Osteoblast (primary cell): ENCODE data around the gene PPP1R3G. TPM values are rescaled to one million over a fixed set of nuclear protein-coding genes. Genes with fewer than 3 reads are reported as not detected.

ENCODE experiments used
- DNase-seq: peaks from one replicate; pipeline ENCODE4 v3.0.0; 2011; ENCODE audit warnings: low spot score, mixed read lengths; ENCODE audit not compliant: insufficient read length; ENCODE audit errors: missing footprints
- H2AFZ ChIP-seq: 2 replicates; pipeline ENCODE4 v1.6.0; 2011; ENCODE audit warnings: mild to moderate bottlenecking, low read length
- H3K27ac ChIP-seq: 2 replicates; pipeline ENCODE4 v1.5.1; 2011; ENCODE audit warnings: mild to moderate bottlenecking, low read depth, low read length, moderate library complexity
- H3K27me3 ChIP-seq: 2 replicates; pipeline ENCODE4 v1.6.0; 2012; ENCODE audit warnings: mild to moderate bottlenecking, control low read depth, inconsistent platforms, low read length, moderate library complexity; ENCODE audit not compliant: insufficient read depth
- H3K36me3 ChIP-seq: 2 replicates; pipeline ENCODE4 v1.5.1; 2011; ENCODE audit warnings: mild to moderate bottlenecking, low read length, control low read depth, moderate library complexity; ENCODE audit not compliant: insufficient read depth
- H3K4me1 ChIP-seq: 2 replicates; pipeline ENCODE4 v1.5.1; 2011; ENCODE audit warnings: mild to moderate bottlenecking, low read length, control low read depth, moderate library complexity; ENCODE audit not compliant: insufficient read depth
- H3K4me2 ChIP-seq: 2 replicates; pipeline ENCODE4 v1.6.0; 2011; ENCODE audit warnings: mild to moderate bottlenecking, low read length; ENCODE audit not compliant: insufficient read depth
- H3K4me3 ChIP-seq: fragments of 200-600 bp; sonication (generic); 3 replicates; pipeline ENCODE4 v1.5.1; 2012; ENCODE audit warnings: mild to moderate bottlenecking, low read length, inconsistent platforms; ENCODE audit not compliant: insufficient read depth
- H3K79me2 ChIP-seq: 2 replicates; pipeline ENCODE4 v1.6.0; 2012; ENCODE audit warnings: mild to moderate bottlenecking, low read length, control low read depth, inconsistent platforms; ENCODE audit not compliant: insufficient read depth
- H3K9me3 ChIP-seq: 2 replicates; pipeline ENCODE4 v1.5.1; 2011; ENCODE audit warnings: low read depth, low read length, control low read depth
- H4K20me1 ChIP-seq: 2 replicates; pipeline ENCODE4 v1.6.0; 2012; ENCODE audit warnings: mild to moderate bottlenecking, low read length, control low read depth; ENCODE audit not compliant: insufficient read depth
- total RNA-seq: library from RNA; depleted of rRNA; stranded (reverse); fragments of >200 nt; gene quantifications from 2 replicates; pipeline ENCODE4 v1.2.3, GENCODE V29; 2012
- TF ChIP-seq, protein P1 (sequence below): IDR thresholded peaks from 2 replicates; pipeline ENCODE4 v1.5.1; 2011; ENCODE audit warnings: mild to moderate bottlenecking, low read depth, low read length, moderate library complexity; ENCODE audit errors: extremely low read depth

PPP1R3G gene
- total RNA-seq, 1 donor = 3.3 TPM

DNA sequence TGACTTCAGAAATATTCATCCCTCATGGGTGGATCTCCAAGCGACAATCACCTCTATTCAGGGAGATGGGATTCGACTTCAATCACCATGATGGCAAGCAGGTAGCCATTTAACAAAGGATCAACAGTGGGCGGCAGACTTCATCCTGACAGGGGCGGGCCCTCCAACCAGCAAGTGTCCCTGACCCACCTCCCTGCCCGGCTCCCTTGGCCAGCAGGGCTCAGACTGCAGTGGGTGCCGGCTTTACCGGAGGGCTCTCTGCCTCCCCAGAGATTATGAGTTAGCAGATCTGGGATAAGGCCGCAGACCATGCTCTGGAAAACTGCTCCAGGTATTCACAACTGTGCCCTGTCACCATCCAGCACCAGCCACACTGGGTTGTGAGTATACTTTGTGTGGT, 39.4 kb downstream of the PPP1R3G start:
- Histone ChIP-seq H3K4me1 (peaks cover 23% of the 10 kb centered on the region), H3K9me3 (no peaks in the 10 kb centered on the region), H3K4me3 (no peak overlapping the region), H3K79me2 (no peaks in the 10 kb centered on the region), H2AFZ (no peak overlapping the region), H4K20me1 (peaks cover 6% of the 10 kb centered on the region), H3K27me3 (no peaks in the 10 kb centered on the region), H3K4me2 (no peak overlapping the region), H3K36me3 (no peaks in the 10 kb centered on the region), H3K27ac (no peak overlapping the region)
- no peak for DNase-seq
- TF ChIP-seq, protein P1, sequence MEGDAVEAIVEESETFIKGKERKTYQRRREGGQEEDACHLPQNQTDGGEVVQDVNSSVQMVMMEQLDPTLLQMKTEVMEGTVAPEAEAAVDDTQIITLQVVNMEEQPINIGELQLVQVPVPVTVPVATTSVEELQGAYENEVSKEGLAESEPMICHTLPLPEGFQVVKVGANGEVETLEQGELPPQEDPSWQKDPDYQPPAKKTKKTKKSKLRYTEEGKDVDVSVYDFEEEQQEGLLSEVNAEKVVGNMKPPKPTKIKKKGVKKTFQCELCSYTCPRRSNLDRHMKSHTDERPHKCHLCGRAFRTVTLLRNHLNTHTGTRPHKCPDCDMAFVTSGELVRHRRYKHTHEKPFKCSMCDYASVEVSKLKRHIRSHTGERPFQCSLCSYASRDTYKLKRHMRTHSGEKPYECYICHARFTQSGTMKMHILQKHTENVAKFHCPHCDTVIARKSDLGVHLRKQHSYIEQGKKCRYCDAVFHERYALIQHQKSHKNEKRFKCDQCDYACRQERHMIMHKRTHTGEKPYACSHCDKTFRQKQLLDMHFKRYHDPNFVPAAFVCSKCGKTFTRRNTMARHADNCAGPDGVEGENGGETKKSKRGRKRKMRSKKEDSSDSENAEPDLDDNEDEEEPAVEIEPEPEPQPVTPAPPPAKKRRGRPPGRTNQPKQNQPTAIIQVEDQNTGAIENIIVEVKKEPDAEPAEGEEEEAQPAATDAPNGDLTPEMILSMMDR = no peak

DNA sequence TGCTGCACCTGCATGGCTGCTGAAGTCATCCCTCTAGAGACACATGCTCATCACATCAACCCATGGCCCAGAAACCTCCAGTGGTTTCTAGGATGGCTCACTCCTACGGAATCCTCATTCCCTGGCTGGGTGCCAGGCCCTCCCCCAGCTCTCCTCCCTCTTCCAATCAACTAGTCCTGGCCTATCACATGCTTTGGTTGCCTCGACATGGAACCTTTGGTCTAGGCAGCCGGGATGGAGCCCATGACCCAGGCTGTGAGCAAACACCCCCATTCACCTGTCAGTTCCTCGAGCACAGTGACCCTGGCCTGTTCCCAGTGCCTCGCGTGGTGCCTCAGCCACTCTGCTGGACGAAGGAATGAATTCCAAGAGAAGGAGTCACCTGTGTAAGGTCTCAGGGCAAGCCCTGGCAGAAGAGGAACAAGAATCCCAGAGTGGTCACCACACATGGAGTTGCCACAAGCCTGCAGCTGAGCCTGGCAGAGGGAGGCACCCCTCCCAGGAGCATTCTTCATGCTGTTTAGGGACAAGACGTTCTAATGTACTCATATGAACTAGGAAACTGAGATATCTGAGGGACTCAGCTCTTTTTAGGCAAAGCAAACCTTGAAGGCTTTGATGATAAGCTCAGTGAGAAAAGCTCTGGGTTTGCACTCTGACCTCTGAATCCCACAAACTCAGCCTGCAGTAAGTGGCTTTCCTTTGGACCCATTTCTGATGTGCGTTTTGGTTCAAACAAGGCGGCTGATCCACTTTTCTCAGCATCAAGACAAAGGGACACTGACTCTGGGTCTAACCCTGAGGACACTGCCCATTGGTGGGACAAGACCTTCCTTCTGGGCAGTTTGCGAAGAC, 40.2 kb downstream of the PPP1R3G start:
- Histone ChIP-seq H3K9me3 (no peaks in the 10 kb centered on the region), H3K4me2 (peak overlapping the region; percentile 0), H3K27ac (peak overlapping the region; percentile 44), H3K4me1 (peaks cover 23% of the 10 kb centered on the region), H2AFZ (no peak overlapping the region), H3K36me3 (no peaks in the 10 kb centered on the region), H3K79me2 (no peaks in the 10 kb centered on the region), H3K4me3 (no peak overlapping the region), H3K27me3 (no peaks in the 10 kb centered on the region), H4K20me1 (peaks cover 6% of the 10 kb centered on the region)
- TF ChIP-seq, protein P1 = no peak
- peak; percentile 88 for DNase-seq

DNA sequence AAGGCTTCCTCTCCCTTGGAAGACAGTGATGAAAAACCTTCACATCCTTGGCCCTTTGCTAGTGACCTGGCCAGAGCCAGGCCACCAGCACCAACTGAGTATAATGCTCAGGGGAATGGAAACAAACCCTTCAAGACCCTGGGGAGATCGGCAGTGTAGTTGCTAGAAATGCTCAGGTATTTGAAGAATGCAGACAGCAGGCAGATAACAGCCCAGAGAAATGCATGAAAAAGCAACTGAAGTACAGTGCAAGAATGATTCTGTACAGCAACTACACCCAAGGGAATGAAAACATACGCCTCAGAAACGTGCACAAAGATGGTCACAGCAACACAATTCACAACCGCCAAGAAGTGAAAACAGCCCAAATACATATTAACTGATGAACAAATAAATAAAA, 41.1 kb downstream of the PPP1R3G start:
- peaks cover 23% of the 10 kb centered on the region for H3K4me1 ChIP-seq
- H3K4me3 ChIP-seq = no peak overlapping the region
- H3K36me3 ChIP-seq = no peaks in the 10 kb centered on the region
- H3K27ac ChIP-seq = peak overlapping the region; percentile 44
- no peaks in the 10 kb centered on the region for H3K79me2 ChIP-seq
- TF ChIP-seq, protein P1 = no peak
- H3K9me3 ChIP-seq = no peaks in the 10 kb centered on the region
- no peak overlapping the region for H2AFZ ChIP-seq
- H3K4me2 ChIP-seq = peak overlapping the region; percentile 0
- peaks cover 6% of the 10 kb centered on the region for H4K20me1 ChIP-seq
- H3K27me3 ChIP-seq = no peaks in the 10 kb centered on the region
- peak; percentile 85 for DNase-seq

DNA sequence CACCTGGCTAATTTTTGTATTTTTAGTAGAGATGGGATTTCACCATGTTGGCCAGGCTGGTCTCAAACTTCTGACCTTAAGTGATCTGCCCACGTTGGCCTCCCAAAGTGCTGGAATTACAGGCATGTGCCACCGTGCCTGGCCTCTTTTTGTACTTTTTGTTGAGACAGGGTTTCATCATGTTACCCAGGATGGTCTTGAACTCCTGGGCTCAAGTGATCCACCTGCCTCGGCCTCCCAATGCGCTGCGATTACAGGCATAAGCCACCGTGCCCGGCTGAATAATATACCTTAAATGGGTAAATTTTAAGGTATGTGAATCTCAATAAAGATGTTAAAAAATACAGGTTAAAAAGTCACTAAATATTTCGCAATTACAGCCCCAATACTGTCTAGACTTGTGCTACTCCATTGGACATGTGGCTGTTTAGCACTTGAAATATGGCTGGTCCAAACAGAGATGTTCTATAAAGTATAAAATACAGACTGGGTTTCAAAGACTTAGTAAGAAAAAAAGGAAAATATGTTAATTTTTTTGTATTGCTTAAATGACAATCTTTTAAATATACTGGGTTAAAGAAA, 42.1 kb downstream of the PPP1R3G start:
- peaks cover 23% of the 10 kb centered on the region for H3K4me1 ChIP-seq
- DNase-seq = no peak
- H4K20me1 ChIP-seq = peaks cover 6% of the 10 kb centered on the region
- no peaks in the 10 kb centered on the region for H3K36me3 ChIP-seq
- H3K4me2 ChIP-seq = no peak overlapping the region
- no peak overlapping the region for H3K4me3 ChIP-seq
- no peak overlapping the region for H2AFZ ChIP-seq
- H3K79me2 ChIP-seq = no peaks in the 10 kb centered on the region
- no peak overlapping the region for H3K27ac ChIP-seq
- TF ChIP-seq, protein P1 = no peak
- no peaks in the 10 kb centered on the region for H3K9me3 ChIP-seq
- H3K27me3 ChIP-seq = no peaks in the 10 kb centered on the region
